Lower leg skin (tissue), 3 donors: Measurements from ENCODE around the gene APOL4.
"Not testable (repeated sequence)": the region's sequence is repeated elsewhere in the genome, so short reads cannot be mapped to it uniquely, and the experiment has no call there.

ENCODE experiments used
- CTCF ChIP-seq, 3 donors: fragments of 450-650 bp; IDR thresholded peaks; one replicate each; pipeline ENCODE4 v1.5.1; 2016; ENCODE audit warnings: antibody characterized with exemption in 3 of 3, mild to moderate bottlenecking in 3 of 3, moderate library complexity in 2 of 3
- POLR2A ChIP-seq, 2 donors: fragments of 450-650 bp; IDR thresholded peaks; one replicate each; pipeline ENCODE4 v1.6.1; 2016 to 2017; ENCODE audit warnings: antibody characterized with exemption in 2 of 2, mild to moderate bottlenecking in 1 of 2, moderate library complexity in 1 of 2

- not testable (repeated sequence) for TF ChIP-seq CTCF, POLR2A (IDR thresholded peaks at IDR 0.05)
Measured at GRCh38 chr22:36209488-36209908, 7.9 kb upstream of the APOL4 start.
